K562 (cell line): ENCODE measurements around the gene NEXN. TPM values are rescaled to one million over a fixed set of nuclear protein-coding genes. Genes with fewer than 3 reads are reported as not detected.

Experiments used
- ATAC-seq: fragments of 200-7000 bp; cut with Tn5 transposase; 3 replicates; pipeline ENCODE4 v1.9.1; 2020; ENCODE audit warnings: moderate library complexity
- BruUV-seq: library from RNA; stranded (reverse); fragments of 400-500 nt; replicated peaks from 2 replicates; lab custom pipeline; 2021; lab: Mats Ljungman, UMichigan
- CTCF ChIA-PET: fragments of 300-600 bp; formaldehyde crosslinking; extraction: SDS; loops from one replicate; lab custom pipeline; 2021; ENCODE audit warnings: low intra/inter-chr PET ratio; lab: Yijun Ruan, JAX
- POLR2A ChIA-PET: fragments of 300-600, 350-650 bp; sonication (Branson Sonifier 250); formaldehyde crosslinking; extraction: SDS; loops from one replicate; lab custom pipeline; 2021; ENCODE audit warnings: antibody characterized with exemption, inconsistent platforms; lab: Yijun Ruan, JAX
- DNase-seq, 4 experiments: peaks; one replicate each; pipeline versions ENCODE4 v3.0.0 to v3.0.0-alpha.2; 2011 to 2018; ENCODE audit warnings: low spot score in 3 of 4, mixed read lengths in 3 of 4; ENCODE audit errors: extremely low read depth in 1 of 4
- FAIRE-seq: peaks from 2 replicates; lab custom pipeline; 2011; peaks lifted over from hg19 to GRCh38; lab: Jason Lieb, UNC
- H2AFZ ChIP-seq: 2 replicates; pipeline ENCODE4 v1.6.0; 2011; ENCODE audit warnings: low read depth, low read length, control low read depth, inconsistent platforms
- H3K27ac ChIP-seq: fragments of 200-600 bp; 3 replicates; pipeline ENCODE4 v1.8.0; 2011; ENCODE audit warnings: low read depth, mild to moderate bottlenecking, control low read depth, inconsistent platforms, low read length, moderate library complexity, mixed read lengths; ENCODE audit errors: extremely low read depth
- H3K27me3 ChIP-seq, 2 experiments: fragments of 300-600 bp in 1 of 2; 2 replicates in 1 of 2; 3 replicates in 1 of 2; pipeline versions ENCODE4 v1.6.0 to v1.8.0; 2011; ENCODE audit warnings: inconsistent platforms in 2 of 2, low read length in 2 of 2, mild to moderate bottlenecking in 1 of 2, mixed read lengths in 1 of 2, moderate library complexity in 1 of 2; ENCODE audit not compliant: control insufficient read depth in 2 of 2, insufficient read depth in 2 of 2
- H3K36me3 ChIP-seq: fragments of 300-600 bp; 3 replicates; pipeline ENCODE4 v1.8.0; 2011; ENCODE audit warnings: mild to moderate bottlenecking, low read length, inconsistent platforms; ENCODE audit not compliant: control insufficient read depth, insufficient read depth
- H3K4me1 ChIP-seq, 2 experiments: fragments of 200-600 bp in 1 of 2; replicated peaks in 1 of 2; 2 replicates in 1 of 2; 3 replicates in 1 of 2; pipeline versions ENCODE4 v1.5.1 to v1.8.0; 2011; ENCODE audit warnings: inconsistent platforms in 2 of 2, low read length in 2 of 2, mild to moderate bottlenecking in 1 of 2, mixed read lengths in 1 of 2, moderate library complexity in 1 of 2; ENCODE audit not compliant: control insufficient read depth in 2 of 2, insufficient read depth in 2 of 2
- H3K4me2 ChIP-seq: 2 replicates; pipeline ENCODE4 v1.6.1; 2011; ENCODE audit warnings: low read length, control low read depth, inconsistent platforms, mixed read lengths; ENCODE audit not compliant: insufficient read depth
- H3K4me3 ChIP-seq: fragments of 200-600 bp; sonication (generic), shearing (Covaris generic); 2 replicates; pipeline ENCODE4 v1.5.1; 2016; ENCODE audit warnings: control low read depth, inconsistent platforms
- H3K79me2 ChIP-seq: fragments of 200-600 bp; 3 replicates; pipeline ENCODE4 v1.8.0; 2011; ENCODE audit warnings: low read length, inconsistent platforms; ENCODE audit not compliant: control insufficient read depth, insufficient read depth
- H3K9ac ChIP-seq, 2 experiments: 2 replicates each; pipeline versions ENCODE4 v1.6.0 to v1.6.1; 2011; ENCODE audit warnings: low read depth in 2 of 2, low read length in 2 of 2, control low read depth in 1 of 2, inconsistent platforms in 1 of 2, mild to moderate bottlenecking in 1 of 2, mixed read lengths in 1 of 2; ENCODE audit not compliant: insufficient read depth in 1 of 2
- H3K9me1 ChIP-seq: one replicate; pipeline ENCODE4 v1.6.0; 2011; ENCODE audit warnings: inconsistent platforms, mild to moderate bottlenecking, low read length, moderate library complexity; ENCODE audit not compliant: control insufficient read depth, insufficient read depth
- H3K9me3 ChIP-seq: replicated peaks from 2 replicates; pipeline ENCODE4 v1.5.1; 2011; ENCODE audit warnings: low read depth, low read length, inconsistent platforms; ENCODE audit not compliant: control insufficient read depth, insufficient read depth
- H4K20me1 ChIP-seq: replicated peaks from 2 replicates; pipeline ENCODE4 v1.6.1; 2011; ENCODE audit warnings: low read length, inconsistent platforms, mixed read lengths; ENCODE audit not compliant: control insufficient read depth, insufficient read depth
- E2F1 ChIP-seq: sonication (generic); formaldehyde crosslinking; IDR thresholded peaks from 2 replicates; pipeline ENCODE4 v1.8.1; 2023; ENCODE audit warnings: mild to moderate bottlenecking, missing genetic modification reagents, moderate library complexity
- EP300 ChIP-seq: IDR thresholded peaks from 2 replicates; pipeline ENCODE4 v1.6.1; 2012; ENCODE audit warnings: low read length, improper control_type of control experiment
- PRDM10 ChIP-seq: fragments of 450-650 bp; IDR thresholded peaks from 2 replicates; pipeline ENCODE4 v1.6.1; 2018; ENCODE audit not compliant: partially characterized antibody
- PRMT5 ChIP-seq: sonication (generic); formaldehyde crosslinking; IDR thresholded peaks from 2 replicates; pipeline ENCODE4 v1.5.0; 2020; ENCODE audit warnings: missing genetic modification reagents
- SMC3 ChIP-seq: conservative IDR thresholded peaks from 2 replicates; pipeline ENCODE4 v1.6.1; 2011; ENCODE audit warnings: low read depth, low read length, improper control_type of control experiment; ENCODE audit not compliant: insufficient read depth
- ZFP36 ChIP-seq: fragments of 150-350 bp; IDR thresholded peaks from 2 replicates; pipeline ENCODE4 v1.6.1; 2018; ENCODE audit warnings: low read length, low read depth; ENCODE audit not compliant: partially characterized antibody
- ZNF121 ChIP-seq: sonication (generic); formaldehyde crosslinking; conservative IDR thresholded peaks from 2 replicates; pipeline ENCODE4 v1.8.0; 2022; ENCODE audit warnings: missing genetic modification reagents
- WGBS: fragments of 100-300 bp; shearing (Covaris generic); methylation state at CpG from one replicate; pipeline ENCODE4 v1.1.6; 2016; ENCODE audit warnings: low coverage, mixed read lengths; ENCODE audit not compliant: insufficient coverage; ENCODE audit errors: missing lambda C conversion rate; 5-methylcytosine and 5-hydroxymethylcytosine counted together
- in situ Hi-C: fragments of 300-500 bp; cut with MboI; formaldehyde crosslinking; loops from 4 replicates; pipeline ENCODE4 v1.15.0; 2018; ENCODE audit warnings: inconsistent platforms, mixed read lengths
- intact Hi-C: fragments of 100-400 bp; cut with micrococcal nuclease; formaldehyde crosslinking; loops from 2 replicates; pipeline ENCODE4 v1.14.2; 2022
- polyA plus RNA-seq, 8 experiments: library from polyadenylated mRNA; depleted of rRNA in 4 of 8; stranded (reverse) in 5 of 8; unstranded in 3 of 8; fragments of >200 nt; fragmentation: Nextera tagmentation in 2 of 8; fragmentation: Illumina TruSeq in 1 of 8; extraction: Ambion mirVana in 2 of 8; extraction: Trizol in 1 of 8; gene quantifications; 2 replicates each; pipeline versions ENCODE4 v1.2.1 to v1.2.3, GENCODE V29; 2011 to 2014; ENCODE audit warnings: inconsistent platforms in 1 of 8, missing spikeins in 1 of 8
- total RNA-seq, 7 experiments: library from RNA; depleted of rRNA in 6 of 7; stranded (reverse); fragments of >200 nt in 6 of 7; fragmentation: Illumina TruSeq in 2 of 7; extraction: Trizol in 2 of 7; gene quantifications; 2 replicates each; pipeline versions ENCODE4 v1.2.1 to v1.2.3, GENCODE V29; 2011 to 2021; ENCODE audit warnings: low replicate concordance in 1 of 7

The NEXN gene
- total and polyA plus RNA-seq, 9 of the 15 experiments (the other 6 are each of a cell fraction or from before 2014, with no cell fraction given): 0.18 to 1.8 (median 0.76) TPM

- TF ChIP-seq E2F1 (CRISPR knock-in tag) (no peak), PRDM10 (no peak), ZNF121 (no peak), SMC3 (peak; percentile 34; the same call in 1 of the 2 replicates)
These were observed 12.4 kb downstream of the NEXN start (continued) for GRCh38 chr1:77900687-77901293.

- no peaks in the 10 kb centered on the region for H3K27me3 ChIP-seq
- no peaks in the 10 kb centered on the region for H3K79me2 ChIP-seq
- ChIA-PET CTCF (no interaction called here), POLR2A (no interaction called here)
- H3K9ac ChIP-seq: no peak overlapping the region
- H4K20me1 ChIP-seq: no peaks in the 10 kb centered on the region
- H3K4me2 ChIP-seq: no peak overlapping the region
- no peaks in the 10 kb centered on the region for H3K36me3 ChIP-seq
- H3K9me3 ChIP-seq: no peaks in the 10 kb centered on the region
- BruUV-seq: no TSS peak
- H2AFZ ChIP-seq: no peak overlapping the region
- TF ChIP-seq PRMT5 (CRISPR knock-in tag) (no peak), ZFP36 (peak; percentile 75), EP300 (no peak)
- H3K27ac ChIP-seq: no peak overlapping the region
- no peak for DNase-seq
- no peak; the same call in 2 of the 3 replicates for ATAC-seq
- no peak overlapping the region for H3K4me3 ChIP-seq
- in situ Hi-C loops: loop anchor here (10.0 kb wide), 1 partner anchor 201 kb away; no protein-coding TSS in a partner anchor
- WGBS: 0% methylated on average over 1 of the region's 1 CpG
- no peak for FAIRE-seq
- H3K4me1 ChIP-seq: no peaks in the 10 kb centered on the region
- intact Hi-C loops: loop anchor here (10.0 kb wide), 1 partner anchor 371 kb away; no protein-coding TSS in a partner anchor
- no peaks in the 10 kb centered on the region for H3K9me1 ChIP-seq
These were observed 17.2 kb downstream of the NEXN start for GRCh38 chr1:77905603-77906002.
